DOHH2 (cell line): Measurements from ENCODE around the gene CTTN.

Experiments
- H3F3A ChIP-seq: fragments of 200-600 bp; sonication (generic), shearing (Covaris generic); 2 replicates; pipeline ENCODE4 v1.6.0; 2016; ENCODE audit warnings: antibody characterized with exemption, mild to moderate bottlenecking; ENCODE audit not compliant: control insufficient read depth, insufficient read depth
- H3K27ac ChIP-seq: fragments of 200-600 bp; sonication (generic); 2 replicates; pipeline ENCODE4 v1.5.1; 2014; ENCODE audit warnings: low read depth, mild to moderate bottlenecking, low read length, moderate library complexity
- H3K27me3 ChIP-seq: fragments of 200-600 bp; sonication (generic); 2 replicates; pipeline ENCODE4 v1.6.1; 2014; ENCODE audit warnings: mild to moderate bottlenecking, low read length, mixed read lengths; ENCODE audit not compliant: control insufficient read depth
- H3K36me3 ChIP-seq: fragments of 200-600 bp; sonication (generic); 2 replicates; pipeline ENCODE4 v1.6.1; 2014; ENCODE audit warnings: mild to moderate bottlenecking, low read length, moderate library complexity, mixed read lengths; ENCODE audit not compliant: control insufficient read depth
- H3K4me1 ChIP-seq: fragments of 200-600 bp; sonication (generic); 2 replicates; pipeline ENCODE4 v1.6.1; 2014; ENCODE audit warnings: mild to moderate bottlenecking, low read length, mixed read lengths; ENCODE audit not compliant: control insufficient read depth
- H3K4me2 ChIP-seq: fragments of 200-600 bp; sonication (generic); 2 replicates; pipeline ENCODE4 v1.6.0; 2014; ENCODE audit warnings: mild to moderate bottlenecking, low read length, moderate library complexity
- H3K4me3 ChIP-seq: fragments of 200-600 bp; sonication (generic); 2 replicates; pipeline ENCODE4 v1.5.1; 2014; ENCODE audit warnings: mild to moderate bottlenecking, low read length, mixed read lengths
- H3K79me2 ChIP-seq: fragments of 200-600 bp; sonication (generic); 2 replicates; pipeline ENCODE4 v1.6.1; 2014; ENCODE audit warnings: mild to moderate bottlenecking, low read length, mixed read lengths; ENCODE audit not compliant: control insufficient read depth
- H3K9me2 ChIP-seq: fragments of 200-600 bp; sonication (generic); replicated peaks from 2 replicates; pipeline ENCODE4 v1.6.1; 2014; ENCODE audit warnings: mild to moderate bottlenecking, low read length, mixed read lengths; ENCODE audit not compliant: control insufficient read depth
- H3K9me3 ChIP-seq: fragments of 200-600 bp; sonication (generic); 2 replicates; pipeline ENCODE4 v1.6.1; 2014; ENCODE audit warnings: antibody characterized with exemption, low read length, mixed read lengths; ENCODE audit not compliant: control insufficient read depth, insufficient read depth
- H4K20me1 ChIP-seq: fragments of 200-600 bp; sonication (generic); 2 replicates; pipeline ENCODE4 v1.6.0; 2014; ENCODE audit warnings: low read depth, mild to moderate bottlenecking, antibody characterized with exemption, low read length, moderate library complexity; ENCODE audit not compliant: control insufficient read depth, insufficient read depth
- CTCF ChIP-seq: fragments of 200-600 bp; sonication (generic); IDR thresholded peaks from one replicate; pipeline ENCODE4 v1.5.1; 2014; ENCODE audit warnings: antibody characterized with exemption, mild to moderate bottlenecking, low read depth, low read length; ENCODE audit not compliant: poor library complexity, severe bottlenecking
- EZH2phosphoT487 ChIP-seq: fragments of 200-600 bp; sonication (generic); IDR thresholded peaks from 2 replicates; pipeline ENCODE4 v1.6.1; 2017; ENCODE audit warnings: borderline replicate concordance, mild to moderate bottlenecking, antibody characterized with exemption, low read length, moderate library complexity, mixed read lengths

CTTN gene

GRCh38 chr11:70477176-70477575 lies 78.8 kb downstream of the CTTN start:
- Histone ChIP-seq H3F3A (no peaks in the 10 kb centered on the region), H3K27me3 (no peaks in the 10 kb centered on the region), H4K20me1 (no peaks in the 10 kb centered on the region), H3K36me3 (no peaks in the 10 kb centered on the region), H3K4me1 (no peaks in the 10 kb centered on the region), H3K79me2 (no peaks in the 10 kb centered on the region), H3K9me2 (no peaks in the 10 kb centered on the region), H3K4me2 (no peak overlapping the region), H3K27ac (no peak overlapping the region), H3K9me3 (no peaks in the 10 kb centered on the region), H3K4me3 (no peak overlapping the region)
- TF ChIP-seq EZH2phosphoT487 (no peak), CTCF (no peak)

GRCh38 chr11:70477609-70478008 lies 79.3 kb downstream of the CTTN start:
- Histone ChIP-seq H3K36me3 (no peaks in the 10 kb centered on the region), H3F3A (no peaks in the 10 kb centered on the region), H3K9me2 (no peaks in the 10 kb centered on the region), H3K27me3 (no peaks in the 10 kb centered on the region), H4K20me1 (no peaks in the 10 kb centered on the region), H3K9me3 (no peaks in the 10 kb centered on the region), H3K4me3 (no peak overlapping the region), H3K27ac (no peak overlapping the region), H3K4me2 (no peak overlapping the region), H3K4me1 (no peaks in the 10 kb centered on the region), H3K79me2 (no peaks in the 10 kb centered on the region)
- TF ChIP-seq CTCF (no peak), EZH2phosphoT487 (no peak)

- Histone ChIP-seq H3K79me2 (no peaks in the 10 kb centered on the region), H3K36me3 (no peaks in the 10 kb centered on the region), H3K9me3 (no peaks in the 10 kb centered on the region), H3K9me2 (no peaks in the 10 kb centered on the region), H3K4me2 (no peak overlapping the region), H3K27me3 (no peaks in the 10 kb centered on the region), H4K20me1 (no peaks in the 10 kb centered on the region), H3K27ac (no peak overlapping the region), H3K4me3 (no peak overlapping the region), H3K4me1 (no peaks in the 10 kb centered on the region), H3F3A (no peaks in the 10 kb centered on the region)
- TF ChIP-seq CTCF (no peak), EZH2phosphoT487 (no peak)
Measured at GRCh38 chr11:70478166-70478890, 80.0 kb downstream of the CTTN start.

- H3K27me3 ChIP-seq, result peaks cover 2% of the 10 kb centered on the region; the same call in 1 of the 2 replicates
- no peaks in the 10 kb centered on the region for H3K4me1 ChIP-seq
- no peak overlapping the region for H3K27ac ChIP-seq
- H3F3A ChIP-seq, result no peaks in the 10 kb centered on the region
- no peak overlapping the region for H3K4me3 ChIP-seq
- no peak overlapping the region for H3K4me2 ChIP-seq
- no peaks in the 10 kb centered on the region for H3K9me2 ChIP-seq
- no peaks in the 10 kb centered on the region for H3K36me3 ChIP-seq
- no peaks in the 10 kb centered on the region for H3K79me2 ChIP-seq
- no peaks in the 10 kb centered on the region for H3K9me3 ChIP-seq
- TF ChIP-seq EZH2phosphoT487 (no peak), CTCF (no peak)
- no peaks in the 10 kb centered on the region for H4K20me1 ChIP-seq
Measured at GRCh38 chr11:70480711-70481110, 82.4 kb downstream of the CTTN start.
